LNCAP (cell line): ENCODE results near the gene GJC3.

Experiments used
- CTCF ChIP-seq: fragments of 450-650 bp; IDR thresholded peaks from 2 replicates; pipeline ENCODE4 v1.5.1; 2017; ENCODE audit warnings: mild to moderate bottlenecking

GJC3 gene

GRCh38 chr7:99955247-99955646 is 25.8 kb upstream of the GJC3 start:
- no peak for TF ChIP-seq CTCF

- no peak for TF ChIP-seq CTCF
Measured at GRCh38 chr7:99953649-99954048, 24.2 kb upstream of the GJC3 start.

- peak; percentile 72 for TF ChIP-seq CTCF
Measured at GRCh38 chr7:99949645-99950228, 20.3 kb upstream of the GJC3 start.

- TF ChIP-seq CTCF = no peak
Measured at GRCh38 chr7:99947608-99948007, 18.2 kb upstream of the GJC3 start.

GRCh38 chr7:99944497-99945070 is 15.2 kb upstream of the GJC3 start:
- no peak for TF ChIP-seq CTCF

GRCh38 chr7:99943641-99944496 is 14.4 kb upstream of the GJC3 start:
- no peak for TF ChIP-seq CTCF

GRCh38 chr7:99938296-99938695 is 8.9 kb upstream of the GJC3 start:
- no peak for TF ChIP-seq CTCF
